Measurements from ENCODE around the gene GPT2.

GPT2 gene

GRCh38 chr16:46972429-46973206, 88.5 kb downstream of the GPT2 start:
- peak; percentile 38 for DNase-seq

DNA sequence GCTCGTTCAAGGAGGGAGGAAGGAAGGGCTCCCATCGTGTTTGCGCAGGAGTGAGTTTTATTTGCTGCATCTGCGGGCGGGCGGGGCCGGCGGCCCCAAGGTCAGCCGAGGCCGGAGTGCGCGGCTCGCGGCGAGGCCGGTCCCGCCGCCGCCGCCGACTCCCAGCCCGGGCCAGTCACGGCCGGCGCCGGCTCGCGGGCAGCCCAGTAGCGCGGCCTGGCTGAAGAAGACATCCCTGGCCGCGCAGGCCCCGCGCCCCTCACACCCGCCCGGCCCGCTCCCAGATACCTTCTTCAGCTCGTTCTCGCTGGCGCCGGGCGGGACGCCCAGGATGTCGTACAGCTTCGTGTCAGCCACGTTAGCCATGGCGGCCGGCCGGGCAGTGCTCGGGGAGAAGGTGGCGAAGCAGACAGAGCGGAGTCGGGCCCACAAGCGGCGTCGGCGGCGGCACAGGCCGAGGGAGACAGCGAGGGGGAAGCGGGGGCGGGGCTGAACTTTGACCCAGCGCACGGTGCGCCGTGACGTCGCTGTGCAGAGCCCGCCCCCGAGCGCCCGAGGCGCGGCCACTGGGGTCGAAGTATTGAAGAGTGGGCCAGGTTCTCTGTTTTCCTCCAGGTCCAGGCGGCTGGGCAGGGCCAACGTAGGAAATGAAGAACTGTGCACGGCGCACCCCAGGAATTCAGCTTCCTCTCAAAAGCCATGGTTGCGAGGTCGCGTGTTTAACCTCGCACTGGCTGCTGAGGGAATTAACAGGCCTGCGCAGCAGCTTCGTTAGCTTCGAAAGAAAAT, 89.2 kb downstream of the GPT2 start, which contains the start of gene DNAJA2:
TSS of gene DNAJA2 (minus strand) at position 468 of the 789 bp plus-strand sequence. CDS start at position 366, 102 bp downstream.
- peak; percentile 95 for DNase-seq

- DNase-seq = peak; percentile 32
These were observed 89.8 kb downstream of the GPT2 start for GRCh38 chr16:46973996-46974324.

- DNase-seq = peak; percentile 25
These were observed 90.2 kb downstream of the GPT2 start for GRCh38 chr16:46974352-46974751.

DNA sequence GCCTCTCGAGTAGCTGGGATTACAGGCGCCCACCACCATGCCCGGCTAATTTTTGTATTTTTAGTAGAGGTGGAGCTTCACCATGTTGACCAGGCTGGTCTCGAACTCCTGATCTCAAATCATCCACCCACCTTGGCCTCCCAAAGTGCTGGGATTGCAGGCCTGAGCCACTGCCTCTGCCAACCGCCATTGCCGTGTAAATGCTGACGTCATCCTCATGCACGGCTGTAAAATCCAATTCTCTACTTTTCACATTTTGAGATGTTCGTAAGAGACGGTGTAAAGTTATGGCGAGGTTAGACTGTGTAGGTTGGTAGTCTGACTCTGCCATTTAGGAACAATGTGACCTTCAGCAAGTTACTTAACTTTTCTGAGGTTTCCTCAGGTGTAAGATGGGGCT, 91.0 kb downstream of the GPT2 start:
- no peak for DNase-seq

DNA sequence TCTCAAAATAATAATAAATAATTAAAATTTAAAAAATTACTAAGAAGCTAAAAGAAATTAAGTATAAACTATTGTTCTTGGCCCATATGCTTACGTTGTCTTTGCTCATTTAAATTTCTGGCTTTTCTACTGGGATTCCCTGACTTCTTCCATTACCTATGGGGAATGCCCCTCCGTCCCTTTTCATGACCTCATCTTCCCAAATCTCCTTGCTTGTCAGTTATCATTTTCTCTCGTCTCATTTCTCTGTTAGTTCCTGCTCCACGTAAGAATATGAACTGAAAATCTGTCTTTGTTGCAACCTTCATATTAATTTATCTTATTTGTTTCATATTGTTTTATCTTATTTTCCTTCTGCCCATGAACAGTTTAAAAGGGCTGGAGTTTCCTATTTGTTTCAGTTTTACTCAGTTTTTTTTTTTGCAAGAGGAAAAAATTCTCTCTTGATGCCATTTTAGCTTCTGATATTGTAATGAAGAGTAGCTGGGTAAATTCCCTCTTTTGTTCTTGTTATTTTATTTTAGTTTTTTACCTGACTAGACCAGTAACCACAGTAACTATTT, 91.8 kb downstream of the GPT2 start:
- no peak for DNase-seq

DNA sequence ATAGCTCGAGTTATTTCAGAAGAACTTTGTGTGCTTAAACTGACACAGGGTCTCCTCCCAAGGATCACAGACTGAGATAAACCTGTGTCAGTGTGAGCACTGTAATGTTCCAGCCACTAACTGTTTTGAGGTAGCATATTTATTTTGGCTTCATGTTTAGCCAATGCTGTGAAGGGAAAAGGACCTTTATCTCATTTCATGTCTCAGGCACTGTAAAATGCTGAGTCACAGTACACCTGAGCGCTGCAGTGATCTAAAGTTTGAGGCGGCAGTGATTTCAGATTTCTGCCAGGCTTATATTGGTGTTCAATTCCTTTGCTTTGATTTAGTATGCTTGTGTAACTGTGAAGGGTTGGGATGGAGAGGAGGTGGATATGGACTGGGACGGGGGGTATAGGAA, 92.4 kb downstream of the GPT2 start:
- no peak for DNase-seq

Data from NCI-H1105 (cell line).